Heart left ventricle (tissue), 13 donors: Measurements from ENCODE around the gene CD177.
"Not testable (repeated sequence)": the region's sequence is repeated elsewhere in the genome, so short reads cannot be mapped to it uniquely, and the experiment has no call there.

Experiments used
- POLR2A ChIP-seq, 2 donors: fragments of 450-650 bp; IDR thresholded peaks; one replicate each; pipeline ENCODE4 v1.6.1; 2017; ENCODE audit warnings: antibody characterized with exemption in 2 of 2, mild to moderate bottlenecking in 2 of 2, moderate library complexity in 2 of 2
- TF ChIP-seq, protein P1 (sequence below), 12 donors: fragments of 200-600 bp; sonication (generic) in 4 of 12; IDR thresholded peaks; one replicate each; pipeline versions ENCODE4 v1.5.0 to v1.8.0; 2018 to 2022; ENCODE audit warnings: antibody characterized with exemption in 12 of 12, mild to moderate bottlenecking in 5 of 12
- donor health status: ischemic (EF 13 %, LVEDD 7.1; RV severe dilation, severe dysfunction).
- donor health status: DM: no; HTN: yes; CAD: no.
- donor health status: DM: no; HTN: no; CAD: no.
- donor health status: ischemic (EF 25% LVEDD 6.9; RV normal size, moderate dysfunction).
- donor health status: ischemic (EF 25% LVEDD 5.7; RV mildly dilated, moderate dysfunction).
- donor health status: ischemic (EF 35%, LVEDD 5.7; RV mildly dilated, moderate dysfunction).
- donor health status: nonischemic (EF 11% LVEDD 7.7; RV severe dilation, severe dysfunction).
- donor health status: DM: yes; HTN: yes; CAD: no.
- donor health status: PGD.
- donor health status: ischemic (EF 29% LVEDD 5.4; RV normal size, mild dysfunction).
- donor health status: nonischemic (EF 23%, LVEDD 6.1; RV moderate dilation, normal function).

DNA sequence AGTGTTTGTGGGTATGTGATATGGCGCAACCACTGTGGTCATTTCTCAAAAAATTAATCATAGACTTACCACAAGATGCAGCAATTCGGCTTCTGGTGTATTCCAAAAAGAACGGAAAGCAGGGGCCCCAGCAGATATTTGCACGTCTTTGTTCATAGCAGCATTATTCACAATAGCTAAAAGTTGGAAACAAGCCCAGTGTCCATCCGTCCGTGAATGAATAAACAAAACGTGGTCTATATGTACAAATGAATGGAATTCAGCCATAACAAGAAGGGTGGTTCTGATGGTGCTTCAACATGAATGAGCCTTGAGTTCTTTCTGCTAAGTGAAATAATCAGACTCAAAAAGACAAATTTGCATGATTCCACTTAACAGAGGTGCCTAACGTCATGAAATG is 11.4 kb upstream of the CD177 start:
- TF ChIP-seq, protein P1, sequence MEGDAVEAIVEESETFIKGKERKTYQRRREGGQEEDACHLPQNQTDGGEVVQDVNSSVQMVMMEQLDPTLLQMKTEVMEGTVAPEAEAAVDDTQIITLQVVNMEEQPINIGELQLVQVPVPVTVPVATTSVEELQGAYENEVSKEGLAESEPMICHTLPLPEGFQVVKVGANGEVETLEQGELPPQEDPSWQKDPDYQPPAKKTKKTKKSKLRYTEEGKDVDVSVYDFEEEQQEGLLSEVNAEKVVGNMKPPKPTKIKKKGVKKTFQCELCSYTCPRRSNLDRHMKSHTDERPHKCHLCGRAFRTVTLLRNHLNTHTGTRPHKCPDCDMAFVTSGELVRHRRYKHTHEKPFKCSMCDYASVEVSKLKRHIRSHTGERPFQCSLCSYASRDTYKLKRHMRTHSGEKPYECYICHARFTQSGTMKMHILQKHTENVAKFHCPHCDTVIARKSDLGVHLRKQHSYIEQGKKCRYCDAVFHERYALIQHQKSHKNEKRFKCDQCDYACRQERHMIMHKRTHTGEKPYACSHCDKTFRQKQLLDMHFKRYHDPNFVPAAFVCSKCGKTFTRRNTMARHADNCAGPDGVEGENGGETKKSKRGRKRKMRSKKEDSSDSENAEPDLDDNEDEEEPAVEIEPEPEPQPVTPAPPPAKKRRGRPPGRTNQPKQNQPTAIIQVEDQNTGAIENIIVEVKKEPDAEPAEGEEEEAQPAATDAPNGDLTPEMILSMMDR (IDR thresholded peaks at IDR 0.05): not testable (repeated sequence)
- TF ChIP-seq POLR2A (IDR thresholded peaks at IDR 0.05): not testable (repeated sequence)
